Endodermal cell (in vitro differentiated cells): Measurements from ENCODE around the gene KLHDC7B. TPM values are rescaled to one million over a fixed set of nuclear protein-coding genes. Genes with fewer than 3 reads are reported as not detected.

Experiments used
- DNase-seq: peaks from one replicate; pipeline ENCODE4 v3.0.0-alpha.2; 2017
- H3K27ac ChIP-seq: 2 replicates; pipeline ENCODE4 v1.5.1; 2013; ENCODE audit warnings: mild to moderate bottlenecking, low read depth, low read length, moderate library complexity
- H3K27me3 ChIP-seq: 2 replicates; pipeline ENCODE4 v1.6.1; 2013; ENCODE audit warnings: mild to moderate bottlenecking, low read length, moderate library complexity; ENCODE audit not compliant: insufficient read depth, control insufficient read depth, poor library complexity, severe bottlenecking
- H3K36me3 ChIP-seq: 2 replicates; pipeline ENCODE4 v1.7.0; 2013; ENCODE audit warnings: mild to moderate bottlenecking, low read length, moderate library complexity; ENCODE audit not compliant: control insufficient read depth, insufficient read depth
- H3K4me1 ChIP-seq: one replicate; pipeline ENCODE4 v1.7.0; 2013; ENCODE audit warnings: low read length; ENCODE audit not compliant: control insufficient read depth, insufficient read depth
- H3K4me3 ChIP-seq: 2 replicates; pipeline ENCODE4 v1.5.1; 2013; ENCODE audit warnings: mild to moderate bottlenecking, low read length, moderate library complexity
- H3K9ac ChIP-seq: 2 replicates; pipeline ENCODE4 v1.6.1; 2013; ENCODE audit warnings: mild to moderate bottlenecking, low read length, moderate library complexity; ENCODE audit not compliant: poor library complexity, severe bottlenecking; ENCODE audit errors: extremely low read depth
- H3K9me3 ChIP-seq: 2 replicates; pipeline ENCODE4 v1.6.1; 2013; ENCODE audit warnings: mild to moderate bottlenecking, low read length, moderate library complexity; ENCODE audit not compliant: control insufficient read depth
- H3K27ac Mint-ChIP-seq: 2 replicates; pipeline ENCODE4 v1.8.0; 2020; ENCODE audit warnings: mixed read lengths
- H3K27me3 Mint-ChIP-seq: 2 replicates; pipeline ENCODE4 v1.8.0; 2021; ENCODE audit warnings: mild to moderate bottlenecking, mixed read lengths; ENCODE audit not compliant: insufficient read depth
- H3K36me3 Mint-ChIP-seq: 2 replicates; pipeline ENCODE4 v1.8.0; 2020; ENCODE audit warnings: low read depth, mixed read lengths
- H3K4me1 Mint-ChIP-seq: 2 replicates; pipeline ENCODE4 v1.8.0; 2020; ENCODE audit warnings: mixed read lengths
- H3K4me3 Mint-ChIP-seq: 2 replicates; pipeline ENCODE4 v1.8.0; 2020; ENCODE audit warnings: mild to moderate bottlenecking, moderate library complexity, mixed read lengths
- H3K9me3 Mint-ChIP-seq: 2 replicates; pipeline ENCODE4 v1.8.0; 2020; ENCODE audit warnings: mild to moderate bottlenecking, mixed read lengths
- WGBS, 2 experiments: methylation state at CpG; one replicate each; pipeline versions ENCODE4 v1.1.5 to v1.1.7; 2013; ENCODE audit warnings: missing lambda C conversion rate in 2 of 2, mixed read lengths in 1 of 2; ENCODE audit not compliant: insufficient coverage in 1 of 2, insufficient read length in 1 of 2; 5-methylcytosine and 5-hydroxymethylcytosine counted together
- total RNA-seq, 2 donors: library from RNA; stranded (reverse); fragmentation: NEBNext Ultra II Directional in 1 of 2; extraction: Animal tissue kit (Norgen Biotek cat#: 25700) in 1 of 2; gene quantifications; 2 replicates in 1 of 2; 3 replicates in 1 of 2; pipeline ENCODE4 v1.2.1, GENCODE V29; 2021
- TF ChIP-seq, protein P1 (sequence below): fragments of 200-600 bp; sonication (generic); conservative IDR thresholded peaks from 2 replicates; pipeline ENCODE4 v1.5.0; 2021; ENCODE audit warnings: antibody characterized with exemption, mild to moderate bottlenecking

KLHDC7B gene
- total RNA-seq, 2 donors from 2014 or later: not detected

DNA sequence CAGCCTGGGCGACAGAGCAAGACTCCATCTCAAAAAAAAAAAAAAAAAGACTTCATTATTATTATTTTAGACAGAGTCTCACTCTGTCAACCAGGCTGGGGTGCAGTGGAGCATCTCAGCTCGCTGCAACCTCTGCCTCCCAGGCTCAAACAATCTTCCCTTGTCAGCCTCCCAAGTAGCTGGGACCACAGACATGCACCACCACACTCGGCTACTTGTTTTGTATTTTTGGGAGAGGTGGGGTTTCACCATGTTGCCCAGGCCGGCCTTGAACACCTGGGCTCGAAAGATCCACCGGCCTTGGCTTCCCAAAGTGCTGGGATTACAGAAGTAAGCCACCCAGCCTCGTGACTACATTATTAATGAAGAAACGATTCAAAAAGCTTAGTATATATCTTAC, 10.6 kb upstream of the KLHDC7B start:
- TF ChIP-seq, protein P1, sequence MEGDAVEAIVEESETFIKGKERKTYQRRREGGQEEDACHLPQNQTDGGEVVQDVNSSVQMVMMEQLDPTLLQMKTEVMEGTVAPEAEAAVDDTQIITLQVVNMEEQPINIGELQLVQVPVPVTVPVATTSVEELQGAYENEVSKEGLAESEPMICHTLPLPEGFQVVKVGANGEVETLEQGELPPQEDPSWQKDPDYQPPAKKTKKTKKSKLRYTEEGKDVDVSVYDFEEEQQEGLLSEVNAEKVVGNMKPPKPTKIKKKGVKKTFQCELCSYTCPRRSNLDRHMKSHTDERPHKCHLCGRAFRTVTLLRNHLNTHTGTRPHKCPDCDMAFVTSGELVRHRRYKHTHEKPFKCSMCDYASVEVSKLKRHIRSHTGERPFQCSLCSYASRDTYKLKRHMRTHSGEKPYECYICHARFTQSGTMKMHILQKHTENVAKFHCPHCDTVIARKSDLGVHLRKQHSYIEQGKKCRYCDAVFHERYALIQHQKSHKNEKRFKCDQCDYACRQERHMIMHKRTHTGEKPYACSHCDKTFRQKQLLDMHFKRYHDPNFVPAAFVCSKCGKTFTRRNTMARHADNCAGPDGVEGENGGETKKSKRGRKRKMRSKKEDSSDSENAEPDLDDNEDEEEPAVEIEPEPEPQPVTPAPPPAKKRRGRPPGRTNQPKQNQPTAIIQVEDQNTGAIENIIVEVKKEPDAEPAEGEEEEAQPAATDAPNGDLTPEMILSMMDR: no peak
- no peaks in the 10 kb centered on the region for H3K9me3 Mint-ChIP-seq
- no peak for DNase-seq
- Histone ChIP-seq H3K9me3 (no peaks in the 10 kb centered on the region), H3K9ac (no peak overlapping the region), H3K4me1 (no peaks in the 10 kb centered on the region), H3K36me3 (no peaks in the 10 kb centered on the region), H3K27me3 (peaks cover 43% of the 10 kb centered on the region), H3K4me3 (no peak overlapping the region), H3K27ac (no peak overlapping the region)
- 97% methylated on average over 5 of the region's 8 CpGs; no CpG with 5 or more reads in 1 of the 2 experiments for WGBS, 2 experiments
- no peak overlapping the region for H3K27ac Mint-ChIP-seq
- H3K4me3 Mint-ChIP-seq: no peak overlapping the region
- H3K4me1 Mint-ChIP-seq: peaks cover 5% of the 10 kb centered on the region
- H3K27me3 Mint-ChIP-seq: peaks cover 40% of the 10 kb centered on the region
- no peaks in the 10 kb centered on the region for H3K36me3 Mint-ChIP-seq

DNA sequence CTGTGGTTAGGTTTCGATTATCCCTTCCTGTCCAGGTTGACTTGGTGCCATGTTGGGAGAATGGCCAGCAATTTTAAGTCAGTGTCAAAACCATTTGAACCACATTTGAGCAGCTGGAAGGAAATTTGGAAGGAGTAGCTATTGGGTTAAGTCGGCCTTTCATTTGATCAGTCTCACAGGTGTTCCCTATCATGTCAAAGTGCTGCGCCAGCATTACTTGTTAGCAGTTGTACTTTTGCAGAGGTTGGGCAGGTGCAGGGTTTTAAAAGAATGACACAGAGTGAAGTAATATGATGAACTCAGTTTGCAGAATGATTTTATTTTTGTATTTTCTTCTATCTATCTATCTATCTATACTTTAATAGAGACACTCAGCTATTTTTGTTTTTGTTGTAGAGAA, 9.5 kb upstream of the KLHDC7B start:
- Histone ChIP-seq H3K27ac (no peak overlapping the region), H3K9ac (no peak overlapping the region), H3K27me3 (peaks cover 32% of the 10 kb centered on the region), H3K9me3 (no peaks in the 10 kb centered on the region), H3K36me3 (no peaks in the 10 kb centered on the region), H3K4me3 (no peak overlapping the region), H3K4me1 (no peaks in the 10 kb centered on the region)
- Mint-ChIP-seq H3K9me3 (no peaks in the 10 kb centered on the region), H3K4me1 (peaks cover 13% of the 10 kb centered on the region), H3K27me3 (peaks cover 30% of the 10 kb centered on the region), H3K36me3 (no peaks in the 10 kb centered on the region), H3K27ac (no peak overlapping the region), H3K4me3 (no peak overlapping the region)
- no peak for DNase-seq
- TF ChIP-seq, protein P1: no peak
- 89 to 92% methylated on average over 2 to 3 of the region's 3 CpGs for WGBS, 2 experiments

DNA sequence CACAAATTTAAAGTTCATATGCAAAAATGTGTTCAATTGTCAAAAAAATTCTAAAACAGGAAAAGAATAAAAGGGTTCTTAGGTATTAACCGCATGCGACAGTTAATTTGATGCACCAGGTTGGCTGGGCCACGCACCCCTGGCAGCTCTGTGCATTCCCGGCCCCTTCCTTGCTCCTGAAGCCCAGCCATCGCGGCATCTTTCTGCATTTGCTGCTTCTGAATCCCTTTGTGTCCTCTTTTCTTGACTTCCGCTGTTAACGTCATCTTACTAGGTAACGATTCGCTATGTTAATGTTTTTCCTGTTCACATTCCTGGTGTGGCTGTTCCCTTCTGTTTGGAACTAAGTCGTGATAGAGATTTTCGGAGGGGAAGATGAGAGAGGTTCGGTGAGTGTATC, 7.9 kb upstream of the KLHDC7B start:
- TF ChIP-seq, protein P1: no peak
- Histone ChIP-seq H3K4me3 (no peak overlapping the region), H3K27me3 (peaks cover 17% of the 10 kb centered on the region), H3K9ac (no peak overlapping the region), H3K4me1 (no peaks in the 10 kb centered on the region), H3K36me3 (no peaks in the 10 kb centered on the region), H3K27ac (no peak overlapping the region), H3K9me3 (no peaks in the 10 kb centered on the region)
- Mint-ChIP-seq H3K27me3 (peaks cover 22% of the 10 kb centered on the region), H3K4me3 (no peak overlapping the region), H3K4me1 (peaks cover 13% of the 10 kb centered on the region), H3K9me3 (no peaks in the 10 kb centered on the region), H3K27ac (no peak overlapping the region), H3K36me3 (no peaks in the 10 kb centered on the region)
- WGBS, 2 experiments: 91 to 95% methylated on average over 10 to 13 of the region's 13 CpGs
- no peak for DNase-seq
